H9 (cell line): ENCODE measurements around the gene ZNF609. TPM values are rescaled to one million over a fixed set of nuclear protein-coding genes. Genes with fewer than 3 reads are reported as not detected.

Experiments
- DNase-seq: peaks from one replicate; pipeline ENCODE4 v3.0.0-alpha.2; 2017
- H2AFZ ChIP-seq: one replicate; pipeline ENCODE4 v1.6.1; 2013; ENCODE audit warnings: mild to moderate bottlenecking, low read length, control low read depth, moderate library complexity
- H2AK5ac ChIP-seq: 2 replicates; pipeline ENCODE4 v1.6.1; 2013; ENCODE audit warnings: low read length, control low read depth, mixed read lengths; ENCODE audit not compliant: insufficient read length
- H2BK120ac ChIP-seq: one replicate; pipeline ENCODE4 v1.6.1; 2013; ENCODE audit warnings: low read depth, mild to moderate bottlenecking, low read length, control low read depth, inconsistent platforms; ENCODE audit not compliant: poor library complexity, severe bottlenecking
- H2BK12ac ChIP-seq: 2 replicates; pipeline ENCODE4 v1.6.1; 2013; ENCODE audit warnings: low read length, control low read depth, mixed read lengths, low read depth; ENCODE audit not compliant: insufficient read length
- H2BK15ac ChIP-seq: 2 replicates; pipeline ENCODE4 v1.6.1; 2013; ENCODE audit warnings: low read depth, low read length, control low read depth
- H2BK20ac ChIP-seq: one replicate; pipeline ENCODE4 v1.6.1; 2013; ENCODE audit warnings: low read depth, mild to moderate bottlenecking, low read length, control low read depth, inconsistent platforms; ENCODE audit not compliant: poor library complexity, severe bottlenecking
- H2BK5ac ChIP-seq: 2 replicates; pipeline ENCODE4 v1.6.1; 2013; ENCODE audit warnings: low read length, control low read depth, mixed read lengths; ENCODE audit not compliant: insufficient read length
- H3K14ac ChIP-seq: 2 replicates; pipeline ENCODE4 v1.6.1; 2013; ENCODE audit warnings: low read length, control low read depth; ENCODE audit not compliant: insufficient read depth
- H3K18ac ChIP-seq: 2 replicates; pipeline ENCODE4 v1.6.1; 2013; ENCODE audit warnings: low read depth, mild to moderate bottlenecking, mixed read lengths, low read length, control low read depth; ENCODE audit not compliant: insufficient read length
- H3K23ac ChIP-seq: 2 replicates; pipeline ENCODE4 v1.6.1; 2013; ENCODE audit warnings: low read length, control low read depth, mixed read lengths, low read depth; ENCODE audit not compliant: insufficient read length
- H3K23me2 ChIP-seq: 2 replicates; pipeline ENCODE4 v1.6.1; 2013; ENCODE audit warnings: low read depth, mild to moderate bottlenecking, mixed read lengths, low read length, control low read depth; ENCODE audit not compliant: insufficient read length, poor library complexity, severe bottlenecking
- H3K27ac ChIP-seq: 2 replicates; pipeline ENCODE4 v1.5.1; 2013; ENCODE audit warnings: low read length, control low read depth, mixed read lengths, low read depth; ENCODE audit not compliant: insufficient read length
- H3K27me3 ChIP-seq: 2 replicates; pipeline ENCODE4 v1.6.1; 2013; ENCODE audit warnings: low read length, control low read depth, inconsistent platforms; ENCODE audit not compliant: insufficient read depth
- H3K4ac ChIP-seq: 2 replicates; pipeline ENCODE4 v1.6.1; 2013; ENCODE audit warnings: low read depth, mild to moderate bottlenecking, control low read depth, inconsistent platforms, low read length, moderate library complexity
- H3K4me1 ChIP-seq: 2 replicates; pipeline ENCODE4 v1.6.1; 2013; ENCODE audit warnings: low read length, control low read depth, inconsistent platforms; ENCODE audit not compliant: insufficient read depth
- H3K4me2 ChIP-seq: 2 replicates; pipeline ENCODE4 v1.6.1; 2013; ENCODE audit warnings: low read length, control low read depth, mixed read lengths; ENCODE audit not compliant: insufficient read length, insufficient read depth
- H3K56ac ChIP-seq: 2 replicates; pipeline ENCODE4 v1.6.1; 2013; ENCODE audit warnings: low read depth, mild to moderate bottlenecking, mixed read lengths, low read length, control low read depth; ENCODE audit not compliant: insufficient read length
- H3K79me1 ChIP-seq: 2 replicates; pipeline ENCODE4 v1.6.1; 2013; ENCODE audit warnings: low read depth, mild to moderate bottlenecking, moderate library complexity, low read length, control low read depth, inconsistent platforms; ENCODE audit not compliant: insufficient read depth, poor library complexity, severe bottlenecking
- H3K79me2 ChIP-seq: 2 replicates; pipeline ENCODE4 v1.6.1; 2013; ENCODE audit warnings: low read length, control low read depth, inconsistent platforms; ENCODE audit not compliant: insufficient read depth
- H3K9ac ChIP-seq: 2 replicates; pipeline ENCODE4 v1.6.1; 2013; ENCODE audit warnings: low read length, control low read depth, mixed read lengths; ENCODE audit not compliant: insufficient read length; ENCODE audit errors: extremely low read depth
- H3K9me3 ChIP-seq: one replicate; pipeline ENCODE4 v1.6.1; 2013; ENCODE audit warnings: low read depth, low read length, inconsistent platforms; ENCODE audit not compliant: control insufficient read depth
- H3T11ph ChIP-seq: one replicate; pipeline ENCODE4 v1.6.1; 2013; ENCODE audit warnings: mild to moderate bottlenecking, low read length, control low read depth, inconsistent platforms
- H4K20me1 ChIP-seq: one replicate; pipeline ENCODE4 v1.6.1; 2013; ENCODE audit not compliant: control insufficient read depth, insufficient read length, insufficient read depth
- H4K5ac ChIP-seq: 2 replicates; pipeline ENCODE4 v1.6.1; 2013; ENCODE audit warnings: low read depth, mild to moderate bottlenecking, mixed read lengths, low read length, control low read depth; ENCODE audit not compliant: insufficient read length
- H4K8ac ChIP-seq: replicated peaks from 2 replicates; pipeline ENCODE4 v1.6.1; 2013; ENCODE audit warnings: low read length, control low read depth, mixed read lengths, low read depth; ENCODE audit not compliant: insufficient read length
- H4K91ac ChIP-seq: 2 replicates; pipeline ENCODE4 v1.6.1; 2013; ENCODE audit warnings: low read depth, mild to moderate bottlenecking, moderate library complexity, mixed read lengths, low read length, control low read depth; ENCODE audit not compliant: insufficient read length
- H3K27ac Mint-ChIP-seq, 3 experiments: 2 replicates in 2 of 3; 3 replicates in 1 of 3; pipeline ENCODE4 v1.8.0; 2020 to 2021; ENCODE audit warnings: mixed read lengths in 3 of 3, mild to moderate bottlenecking in 1 of 3, moderate library complexity in 1 of 3
- H3K27me3 Mint-ChIP-seq: 2 replicates; pipeline ENCODE4 v1.8.0; 2021; ENCODE audit warnings: low read depth, mild to moderate bottlenecking, moderate library complexity, mixed read lengths
- H3K36me3 Mint-ChIP-seq, 3 experiments: 2 replicates in 2 of 3; 3 replicates in 1 of 3; pipeline ENCODE4 v1.8.0; 2020 to 2021; ENCODE audit warnings: low read depth in 3 of 3, mixed read lengths in 3 of 3; ENCODE audit not compliant: insufficient read depth in 1 of 3
- H3K4me1 Mint-ChIP-seq, 2 experiments: 2 replicates each; pipeline ENCODE4 v1.8.0; 2020; ENCODE audit warnings: mixed read lengths in 2 of 2
- H3K4me3 Mint-ChIP-seq, 2 experiments: 2 replicates in 1 of 2; 3 replicates in 1 of 2; pipeline ENCODE4 v1.8.0; 2020 to 2021; ENCODE audit warnings: mild to moderate bottlenecking in 2 of 2, mixed read lengths in 2 of 2, moderate library complexity in 1 of 2
- H3K9me3 Mint-ChIP-seq, 2 experiments: 2 replicates in 1 of 2; 3 replicates in 1 of 2; pipeline ENCODE4 v1.8.0; 2020; ENCODE audit warnings: mild to moderate bottlenecking in 2 of 2, mixed read lengths in 2 of 2, moderate library complexity in 1 of 2
- WGBS: extraction: QIAGEN DNeasy Blood & Tissue Kit; methylation state at CpG from one replicate; pipeline ENCODE4 v1.1.7; 2013; ENCODE audit warnings: missing lambda C conversion rate, low lambda C conversion rate, mixed read lengths; ENCODE audit not compliant: insufficient read length; ENCODE audit errors: extremely low coverage; 5-methylcytosine and 5-hydroxymethylcytosine counted together
- total RNA-seq: library from RNA; stranded (reverse); gene quantifications from 2 replicates; pipeline ENCODE4 v1.2.1, GENCODE V29; 2021
- TF ChIP-seq, protein P1 (sequence below): fragments of 200-600 bp; sonication (generic); conservative IDR thresholded peaks from 3 replicates; pipeline ENCODE4 v1.8.0; 2021; ENCODE audit warnings: antibody characterized with exemption, mild to moderate bottlenecking

ZNF609 gene
- total RNA-seq, 1 experiment from 2014 or later, result 45.3 TPM

DNA sequence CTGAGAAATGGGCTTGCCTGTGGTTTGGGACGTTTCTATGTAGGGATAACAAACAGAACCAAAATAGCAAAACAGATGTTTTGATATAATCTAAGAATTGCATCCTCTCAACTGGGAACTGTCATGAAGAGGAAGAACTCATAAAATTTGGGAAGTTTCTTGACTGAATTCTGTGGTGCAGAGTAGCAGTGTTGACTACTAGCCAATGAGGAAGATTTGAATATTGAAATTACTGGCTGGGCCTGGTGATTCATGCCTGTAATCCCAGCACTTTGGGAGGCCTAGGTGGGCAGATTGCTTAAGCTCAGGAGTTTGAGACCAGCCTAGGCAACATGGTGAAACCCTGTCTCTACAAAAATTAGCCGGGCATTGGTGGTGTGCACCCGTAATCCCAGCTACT, 42.2 kb downstream of the ZNF609 start:
- Histone ChIP-seq H3K9ac (no peak overlapping the region), H3K18ac (no peak overlapping the region), H3K27ac (no peak overlapping the region), H4K91ac (no peak overlapping the region), H3K27me3 (no peaks in the 10 kb centered on the region), H2AFZ (no peak overlapping the region), H3K9me3 (no peaks in the 10 kb centered on the region), H3K4me1 (peaks cover 3% of the 10 kb centered on the region), H3K14ac (no peak overlapping the region), H3K4me2 (no peak overlapping the region), H3K4ac (no peak overlapping the region), H2BK15ac (no peak overlapping the region), H2BK20ac (no peak overlapping the region), H3K23me2 (no peaks in the 10 kb centered on the region), H4K5ac (no peak overlapping the region), H2BK12ac (no peak overlapping the region), H4K8ac (no peak overlapping the region), H3K79me1 (peaks cover 11% of the 10 kb centered on the region), H2BK5ac (no peak overlapping the region), H2AK5ac (no peak overlapping the region), H3K79me2 (peaks cover 3% of the 10 kb centered on the region; the same call in 1 of the 2 replicates), H2BK120ac (no peak overlapping the region), H3K56ac (no peak overlapping the region), H3K23ac (no peak overlapping the region), H3T11ph (no peak overlapping the region), H4K20me1 (no peaks in the 10 kb centered on the region)
- H3K9me3 Mint-ChIP-seq, result no peaks in the 10 kb centered on the region
- no peak overlapping the region for H3K4me3 Mint-ChIP-seq
- TF ChIP-seq, protein P1, sequence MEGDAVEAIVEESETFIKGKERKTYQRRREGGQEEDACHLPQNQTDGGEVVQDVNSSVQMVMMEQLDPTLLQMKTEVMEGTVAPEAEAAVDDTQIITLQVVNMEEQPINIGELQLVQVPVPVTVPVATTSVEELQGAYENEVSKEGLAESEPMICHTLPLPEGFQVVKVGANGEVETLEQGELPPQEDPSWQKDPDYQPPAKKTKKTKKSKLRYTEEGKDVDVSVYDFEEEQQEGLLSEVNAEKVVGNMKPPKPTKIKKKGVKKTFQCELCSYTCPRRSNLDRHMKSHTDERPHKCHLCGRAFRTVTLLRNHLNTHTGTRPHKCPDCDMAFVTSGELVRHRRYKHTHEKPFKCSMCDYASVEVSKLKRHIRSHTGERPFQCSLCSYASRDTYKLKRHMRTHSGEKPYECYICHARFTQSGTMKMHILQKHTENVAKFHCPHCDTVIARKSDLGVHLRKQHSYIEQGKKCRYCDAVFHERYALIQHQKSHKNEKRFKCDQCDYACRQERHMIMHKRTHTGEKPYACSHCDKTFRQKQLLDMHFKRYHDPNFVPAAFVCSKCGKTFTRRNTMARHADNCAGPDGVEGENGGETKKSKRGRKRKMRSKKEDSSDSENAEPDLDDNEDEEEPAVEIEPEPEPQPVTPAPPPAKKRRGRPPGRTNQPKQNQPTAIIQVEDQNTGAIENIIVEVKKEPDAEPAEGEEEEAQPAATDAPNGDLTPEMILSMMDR, result no peak
- DNase-seq, result no peak
- H3K27ac Mint-ChIP-seq, result peak overlapping the region in 1 of 3 experiments; percentile 53; a peak in 2 of 7 replicates
- H3K4me1 Mint-ChIP-seq, result peaks cover 17 to 21% of the 10 kb centered on the region in 2 experiments
- H3K36me3 Mint-ChIP-seq, result peaks cover 14 to 38% (median 33%) of the 10 kb centered on the region in 3 experiments
- no peaks in the 10 kb centered on the region for H3K27me3 Mint-ChIP-seq
- WGBS, result no CpG with 5 or more reads among the region's 3 CpGs
